GM12801 (cell line): ENCODE measurements around the gene ST14.

Experiments used
- CTCF ChIP-seq: IDR thresholded peaks from one replicate; pipeline ENCODE4 v1.5.1; 2011; ENCODE audit warnings: control low read depth; ENCODE audit not compliant: insufficient read length; ENCODE audit errors: extremely low read depth

The ST14 gene

GRCh38 chr11:130187096-130187495 lies 27.5 kb downstream of the ST14 start:
- no peak for TF ChIP-seq CTCF

GRCh38 chr11:130188047-130188446 lies 28.5 kb downstream of the ST14 start:
- no peak for TF ChIP-seq CTCF

- TF ChIP-seq CTCF = no peak
Observed at GRCh38 chr11:130188585-130189347, 29.2 kb downstream of the ST14 start.

- TF ChIP-seq CTCF = no peak
Observed at GRCh38 chr11:130189492-130190210, 30.1 kb downstream of the ST14 start.

GRCh38 chr11:130190371-130190881 lies 30.8 kb downstream of the ST14 start:
- TF ChIP-seq CTCF = no peak

GRCh38 chr11:130191896-130192295 lies 32.3 kb downstream of the ST14 start:
- no peak for TF ChIP-seq CTCF

GRCh38 chr11:130192845-130193267 lies 33.3 kb downstream of the ST14 start:
- no peak for TF ChIP-seq CTCF
